Measurements from ENCODE around the gene OSTN. TPM values are rescaled to one million over a fixed set of nuclear protein-coding genes. Genes with fewer than 3 reads are reported as not detected.

OSTN gene
- total RNA-seq, 1 experiment from 2014 or later = not detected

GRCh38 chr3:191257286-191257685, 58.2 kb downstream of the OSTN start (continued):
- no peak for TF ChIP-seq ZBTB33 (IDR thresholded peaks at IDR 0.05; ENCODE audit: extremely low read depth, insufficient replicate concordance, low read length)
- TF ChIP-seq TCF7L2 (IDR thresholded peaks at IDR 0.05; ENCODE audit: borderline replicate concordance, extremely low read depth, insufficient read depth, insufficient read length) = no peak
- no peak for TF ChIP-seq EZH2phosphoT487 (IDR thresholded peaks at IDR 0.05; ENCODE audit: borderline replicate concordance)
- no peak for TF ChIP-seq EZH2 (IDR thresholded peaks at IDR 0.05)

GRCh38 chr3:191259486-191259885, 60.4 kb downstream of the OSTN start:
- no peaks in the 10 kb centered on the region for H3K9me3 ChIP-seq (ENCODE audit: control insufficient read depth in 1 of 2, insufficient read depth in 1 of 2, low read depth in 1 of 2, low read length in 2 of 2)
- peaks cover 0 to 3% of the 10 kb centered on the region in 2 experiments; a peak in 1 of 4 replicates for H3K4me1 ChIP-seq (ENCODE audit: control insufficient read depth in 1 of 2, insufficient read depth in 2 of 2, low read length in 2 of 2)
- H3K27me3 ChIP-seq (ENCODE audit: insufficient read depth, low read length) = no peaks in the 10 kb centered on the region
- ChIA-PET RAD21 (ENCODE audit: low non-redundant PET in 1 of 2, low total read pairs in 2 of 2, uncharacterized antibody in 2 of 2, unreplicated experiment in 2 of 2) (no interaction called here), CTCF (no interaction called here), POLR2A (no interaction called here)
- no peaks in the 10 kb centered on the region for H4K20me1 ChIP-seq (ENCODE audit: insufficient read depth)
- H3K4me3 ChIP-seq (replicated peaks in 1 of 2; ENCODE audit: low read depth in 1 of 2, low read length in 2 of 2) = no peak overlapping the region
- H3K9ac ChIP-seq (ENCODE audit: low read length) = no peak overlapping the region
- BruUV-seq (replicated peaks) = no TSS peak
- no peaks in the 10 kb centered on the region for H3K79me2 ChIP-seq (ENCODE audit: insufficient read depth, low read length)
- ATAC-seq (no peak), DNase-seq (ENCODE audit: low read depth, low spot score) (no peak)
- intact Hi-C loops (cut with micrococcal nuclease) = no loop called here
- H3K36me3 ChIP-seq (ENCODE audit: control insufficient read depth in 1 of 2, insufficient read depth in 2 of 2, low read length in 2 of 2) = no peaks in the 10 kb centered on the region
- no peak overlapping the region for H2AFZ ChIP-seq (ENCODE audit: low read depth, low read length, poor library complexity, severe bottlenecking)
- TF ChIP-seq POLR2AphosphoS5 (IDR thresholded peaks at IDR 0.05; ENCODE audit: low read depth, low read length) (no peak), SRF (IDR thresholded peaks at IDR 0.05; ENCODE audit: low read depth) (no peak), MAX (IDR thresholded peaks at IDR 0.05) (no peak), POLR2A (IDR thresholded peaks at IDR 0.05; ENCODE audit: borderline replicate concordance, extremely low read depth, insufficient read depth, insufficient read length) (no peak), EZH2phosphoT487 (IDR thresholded peaks at IDR 0.05; ENCODE audit: borderline replicate concordance) (no peak), CTCF (IDR thresholded peaks at IDR 0.05 in 2 of 3, conservative IDR thresholded peaks at IDR 0.05 in 1 of 3; ENCODE audit: borderline replicate concordance in 1 of 3, insufficient read depth in 1 of 3, low read depth in 2 of 3, low read length in 2 of 3) (no peak), YY1 (IDR thresholded peaks at IDR 0.05; ENCODE audit: extremely low read depth, insufficient replicate concordance, low read depth, low read length) (no peak), SIN3A (IDR thresholded peaks at IDR 0.05; ENCODE audit: low read depth) (no peak), EZH2 (IDR thresholded peaks at IDR 0.05) (no peak), CEBPB (IDR thresholded peaks at IDR 0.05; ENCODE audit: low read depth) (no peak), ELF1 (IDR thresholded peaks at IDR 0.05; ENCODE audit: borderline replicate concordance, low read depth) (no peak), FOSL1 (IDR thresholded peaks at IDR 0.05; ENCODE audit: low read depth) (no peak), EGR1 (IDR thresholded peaks at IDR 0.05; ENCODE audit: low read depth) (no peak), ZBTB33 (IDR thresholded peaks at IDR 0.05; ENCODE audit: extremely low read depth, insufficient replicate concordance, low read length) (no peak), ZNF274 (IDR thresholded peaks at IDR 0.05; ENCODE audit: low read depth, low read length) (no peak), ATF3 (IDR thresholded peaks at IDR 0.05) (no peak), ZFX (IDR thresholded peaks at IDR 0.05) (no peak)
- no peaks in the 10 kb centered on the region for H3K9me2 ChIP-seq (ENCODE audit: insufficient read depth)
- H3K27ac ChIP-seq (ENCODE audit: low read depth, low read length) = no peak overlapping the region
- no peak overlapping the region for H3K4me2 ChIP-seq (ENCODE audit: low read length)

Measured in HCT116 (cell line).